ENCODE data around the gene MAST1.
"Not testable (repeated sequence)": the region's sequence is repeated elsewhere in the genome, so short reads cannot be mapped to it uniquely, and the experiment has no call there.

Gene MAST1

GRCh38 chr19:12801466-12802266, 36.6 kb upstream of the MAST1 start, which contains the start of the genes PRDX2 and THSD8:
Gene PRDX2, minus strand, starts transcription at chr19:12801800. Its CDS starts 539 bp downstream, at chr19:12801261.
Gene THSD8, plus strand, starts transcription at chr19:12802069. Its CDS starts 3 bp downstream, at chr19:12802072.
- peak; percentile 82 for DNase-seq

GRCh38 chr19:12802267-12803106, 35.8 kb upstream of the MAST1 start:
- DNase-seq: peak; percentile 56

- DNase-seq: no peak
These were observed 34.3 kb upstream of the MAST1 start for GRCh38 chr19:12804051-12804450.

- peak; percentile 88 for DNase-seq
These were observed 31.9 kb upstream of the MAST1 start, which contains the start of gene RNASEH2A for GRCh38 chr19:12806242-12807081. Gene RNASEH2A, plus strand, starts transcription at chr19:12806584. Its CDS starts 90 bp downstream, at chr19:12806674.

GRCh38 chr19:12815088-12815487, 23.2 kb upstream of the MAST1 start:
- DNase-seq: no peak

GRCh38 chr19:12817188-12817587, 21.1 kb upstream of the MAST1 start:
- not testable (repeated sequence) for DNase-seq

GRCh38 chr19:12817810-12818209, 20.5 kb upstream of the MAST1 start:
- not testable (repeated sequence) for DNase-seq

GRCh38 chr19:12821761-12822160, 16.6 kb upstream of the MAST1 start:
- no peak for DNase-seq

GRCh38 chr19:12825254-12826131, 12.8 kb upstream of the MAST1 start:
- DNase-seq: peak; percentile 14

GRCh38 chr19:12828494-12828893, 9.8 kb upstream of the MAST1 start:
- DNase-seq: peak; percentile 76

- no peak for DNase-seq
These were observed 4.9 kb upstream of the MAST1 start for GRCh38 chr19:12833418-12833737.

GRCh38 chr19:12833738-12834565, 4.4 kb upstream of the MAST1 start:
- peak; percentile 53 for DNase-seq

GRCh38 chr19:12834566-12834943, 3.8 kb upstream of the MAST1 start, which contains the start of gene RTBDN:
Gene RTBDN, minus strand, starts transcription at chr19:12834579. Its CDS starts 4,600 bp downstream, at chr19:12829979.
- DNase-seq: no peak

GRCh38 chr19:12834976-12835757, 3.1 kb upstream of the MAST1 start:
- peak; percentile 62 for DNase-seq

GRCh38 chr19:12836529-12836863, 1.8 kb upstream of the MAST1 start:
- no peak for DNase-seq

GRCh38 chr19:12837225-12837624, 1.1 kb upstream of the MAST1 start:
- no peak for DNase-seq

- no peak for DNase-seq
These were observed 806 bp downstream of the MAST1 start for GRCh38 chr19:12838886-12839756.

- DNase-seq: no peak
These were observed 2.1 kb downstream of the MAST1 start for GRCh38 chr19:12840091-12841079.

All from NCI-H1092 (cell line).